C4-2B (cell line): ENCODE measurements around the gene IL36B.

Experiments
- ZFX ChIP-seq: fragments of 450-650 bp; IDR thresholded peaks from 2 replicates; pipeline ENCODE4 v1.6.1; 2017
- TF ChIP-seq, protein P1 (sequence below): fragments of 450-650 bp; conservative IDR thresholded peaks from 2 replicates; pipeline ENCODE4 v1.5.1; 2017; ENCODE audit warnings: mild to moderate bottlenecking

DNA sequence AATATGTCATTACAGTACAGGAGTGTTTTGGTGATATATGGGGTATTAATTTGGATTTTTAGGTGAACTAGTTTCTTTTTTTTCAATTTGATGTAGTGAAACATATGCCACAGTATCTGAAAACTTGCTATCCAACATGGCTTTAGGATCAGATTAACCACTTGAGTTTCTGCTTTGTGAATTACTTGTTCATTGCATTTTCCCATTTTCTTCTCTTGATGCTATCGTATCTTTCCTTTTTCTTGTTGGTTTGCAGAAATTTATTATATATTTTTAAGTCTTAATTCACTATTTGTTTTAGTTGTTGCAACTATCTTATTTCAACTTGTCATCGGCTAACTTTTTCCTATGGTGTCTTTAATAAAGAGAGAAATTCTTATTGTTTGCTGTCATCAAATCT is 38.6 kb downstream of the IL36B start:
- TF ChIP-seq, protein P1, sequence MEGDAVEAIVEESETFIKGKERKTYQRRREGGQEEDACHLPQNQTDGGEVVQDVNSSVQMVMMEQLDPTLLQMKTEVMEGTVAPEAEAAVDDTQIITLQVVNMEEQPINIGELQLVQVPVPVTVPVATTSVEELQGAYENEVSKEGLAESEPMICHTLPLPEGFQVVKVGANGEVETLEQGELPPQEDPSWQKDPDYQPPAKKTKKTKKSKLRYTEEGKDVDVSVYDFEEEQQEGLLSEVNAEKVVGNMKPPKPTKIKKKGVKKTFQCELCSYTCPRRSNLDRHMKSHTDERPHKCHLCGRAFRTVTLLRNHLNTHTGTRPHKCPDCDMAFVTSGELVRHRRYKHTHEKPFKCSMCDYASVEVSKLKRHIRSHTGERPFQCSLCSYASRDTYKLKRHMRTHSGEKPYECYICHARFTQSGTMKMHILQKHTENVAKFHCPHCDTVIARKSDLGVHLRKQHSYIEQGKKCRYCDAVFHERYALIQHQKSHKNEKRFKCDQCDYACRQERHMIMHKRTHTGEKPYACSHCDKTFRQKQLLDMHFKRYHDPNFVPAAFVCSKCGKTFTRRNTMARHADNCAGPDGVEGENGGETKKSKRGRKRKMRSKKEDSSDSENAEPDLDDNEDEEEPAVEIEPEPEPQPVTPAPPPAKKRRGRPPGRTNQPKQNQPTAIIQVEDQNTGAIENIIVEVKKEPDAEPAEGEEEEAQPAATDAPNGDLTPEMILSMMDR = no peak
- TF ChIP-seq ZFX = no peak
